Effector memory CD4-positive, alpha-beta T cell (primary cell): Measurements from ENCODE around the gene GNB3.

Experiments used
- DNase-seq, 3 donors: peaks; one replicate each; pipeline ENCODE4 v3.0.0-alpha.2; 2020
- H3K27ac ChIP-seq: 2 replicates; pipeline ENCODE4 v1.7.0; 2013; ENCODE audit warnings: mild to moderate bottlenecking, low read length, moderate library complexity; ENCODE audit not compliant: insufficient read depth, poor library complexity, severe bottlenecking
- H3K27me3 ChIP-seq: replicated peaks from 2 replicates; pipeline ENCODE4 v1.7.0; 2013; ENCODE audit warnings: mild to moderate bottlenecking, low read length; ENCODE audit not compliant: insufficient read depth, control insufficient read depth, poor library complexity, severe bottlenecking
- H3K36me3 ChIP-seq: 2 replicates; pipeline ENCODE4 v1.7.0; 2013; ENCODE audit warnings: mild to moderate bottlenecking, low read length, moderate library complexity; ENCODE audit not compliant: control insufficient read depth, insufficient read depth
- H3K4me1 ChIP-seq: 2 replicates; pipeline ENCODE4 v1.7.0; 2013; ENCODE audit warnings: low read length, mild to moderate bottlenecking; ENCODE audit not compliant: control insufficient read depth, insufficient read depth, poor library complexity, severe bottlenecking
- H3K4me3 ChIP-seq: 2 replicates; pipeline ENCODE4 v1.7.0; 2013; ENCODE audit warnings: low read length, low read depth, mild to moderate bottlenecking; ENCODE audit not compliant: insufficient read depth, poor library complexity, severe bottlenecking
- H3K9me3 ChIP-seq: 2 replicates; pipeline ENCODE4 v1.7.0; 2013; ENCODE audit warnings: mild to moderate bottlenecking, low read length, moderate library complexity; ENCODE audit not compliant: control insufficient read depth

The GNB3 gene

DNA sequence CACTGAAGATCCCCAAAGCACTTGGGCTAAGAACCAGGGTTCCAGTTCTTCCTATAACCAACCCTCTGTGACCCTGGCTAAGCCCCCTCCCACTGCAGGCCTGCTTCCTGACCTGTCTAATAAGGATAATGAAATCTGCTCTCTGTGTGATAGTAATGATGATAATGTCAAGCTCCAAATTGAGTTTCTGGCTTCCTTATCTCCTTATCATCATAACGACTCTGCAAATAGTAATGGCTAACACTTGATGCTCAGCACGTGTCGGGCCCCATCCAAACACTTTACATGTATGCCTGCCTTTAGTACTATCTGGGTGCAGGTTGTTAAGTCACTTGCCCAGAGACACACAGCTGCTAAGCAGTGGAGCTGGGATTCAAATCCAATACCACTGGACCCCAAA lies 24.1 kb upstream of the GNB3 start:
- no peak overlapping the region for H3K27ac ChIP-seq

GRCh38 chr12:6817098-6817497 lies 23.6 kb upstream of the GNB3 start:
- no peak for DNase-seq
- no peak overlapping the region for H3K4me3 ChIP-seq
- H3K9me3 ChIP-seq: no peaks in the 10 kb centered on the region
- peaks cover 10% of the 10 kb centered on the region for H3K4me1 ChIP-seq
- H3K27me3 ChIP-seq: no peaks in the 10 kb centered on the region
- no peak overlapping the region for H3K27ac ChIP-seq
- peaks cover 60% of the 10 kb centered on the region for H3K36me3 ChIP-seq

More for the DNA sequence above, 24.1 kb upstream of the GNB3 start:
- Histone ChIP-seq H3K4me3 (no peak overlapping the region), H3K36me3 (peaks cover 60% of the 10 kb centered on the region), H3K4me1 (peaks cover 6% of the 10 kb centered on the region), H3K9me3 (no peaks in the 10 kb centered on the region), H3K27me3 (no peaks in the 10 kb centered on the region)
- DNase-seq: no peak

- Histone ChIP-seq H3K27me3 (no peaks in the 10 kb centered on the region), H3K36me3 (peaks cover 60% of the 10 kb centered on the region), H3K4me3 (no peak overlapping the region), H3K4me1 (peaks cover 10% of the 10 kb centered on the region), H3K27ac (no peak overlapping the region), H3K9me3 (no peaks in the 10 kb centered on the region)
- DNase-seq: no peak
These were observed 23.0 kb upstream of the GNB3 start for GRCh38 chr12:6817662-6818157.

DNA sequence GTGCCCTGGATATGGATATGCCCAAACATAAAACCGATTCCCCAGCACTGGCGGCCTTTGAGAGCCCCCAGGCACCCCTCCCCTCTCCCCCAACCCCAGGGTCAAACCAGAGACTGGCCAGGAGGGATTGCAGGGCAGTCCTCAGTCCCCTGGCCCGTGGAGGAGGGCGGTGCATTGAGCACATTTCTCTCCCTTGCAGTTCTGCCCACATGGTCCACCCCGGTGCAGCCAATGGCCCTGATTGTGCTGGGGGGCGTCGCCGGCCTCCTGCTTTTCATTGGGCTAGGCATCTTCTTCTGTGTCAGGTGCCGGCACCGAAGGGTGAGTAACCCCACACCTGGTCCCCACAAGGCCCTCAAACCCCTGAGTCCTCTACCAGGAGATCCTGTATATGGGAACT lies 22.5 kb upstream of the GNB3 start:
- H3K36me3 ChIP-seq: peaks cover 60% of the 10 kb centered on the region
- no peaks in the 10 kb centered on the region for H3K9me3 ChIP-seq
- no peaks in the 10 kb centered on the region for H3K27me3 ChIP-seq
- H3K4me3 ChIP-seq: no peak overlapping the region
- no peak overlapping the region for H3K27ac ChIP-seq
- DNase-seq: no peak
- peaks cover 10% of the 10 kb centered on the region for H3K4me1 ChIP-seq

DNA sequence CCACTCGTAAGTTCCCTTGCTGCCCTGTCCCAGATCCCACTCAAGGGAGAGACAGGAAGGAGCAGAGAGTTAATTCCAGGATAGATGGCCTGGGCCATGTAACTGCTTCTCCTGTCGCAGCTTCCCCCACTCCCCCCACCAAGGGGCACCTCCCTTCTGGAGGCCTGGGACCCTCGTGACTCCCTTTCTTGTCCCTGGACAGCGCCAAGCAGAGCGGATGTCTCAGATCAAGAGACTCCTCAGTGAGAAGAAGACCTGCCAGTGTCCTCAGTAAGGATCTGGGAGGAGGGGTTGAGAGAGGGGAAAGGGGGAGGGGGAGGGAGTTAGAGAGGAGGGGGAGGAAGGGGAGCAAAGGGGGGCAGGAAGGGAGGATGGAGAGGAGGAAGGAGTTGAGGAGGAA lies 22.1 kb upstream of the GNB3 start:
- peaks cover 10% of the 10 kb centered on the region for H3K4me1 ChIP-seq
- no peaks in the 10 kb centered on the region for H3K9me3 ChIP-seq
- DNase-seq: no peak
- H3K36me3 ChIP-seq: peaks cover 60% of the 10 kb centered on the region
- H3K4me3 ChIP-seq: no peak overlapping the region
- no peak overlapping the region for H3K27ac ChIP-seq
- no peaks in the 10 kb centered on the region for H3K27me3 ChIP-seq

GRCh38 chr12:6819106-6820030 lies 21.4 kb upstream of the GNB3 start:
- Histone ChIP-seq H3K27ac (no peak overlapping the region), H3K36me3 (peaks cover 56% of the 10 kb centered on the region), H3K4me3 (no peak overlapping the region), H3K27me3 (no peaks in the 10 kb centered on the region), H3K4me1 (peaks cover 10% of the 10 kb centered on the region), H3K9me3 (no peaks in the 10 kb centered on the region)
- no peak for DNase-seq

GRCh38 chr12:6820166-6820565 lies 20.6 kb upstream of the GNB3 start:
- Histone ChIP-seq H3K36me3 (peaks cover 48% of the 10 kb centered on the region), H3K9me3 (no peaks in the 10 kb centered on the region), H3K4me1 (peaks cover 10% of the 10 kb centered on the region), H3K27ac (no peak overlapping the region), H3K27me3 (no peaks in the 10 kb centered on the region), H3K4me3 (no peak overlapping the region)
- no peak for DNase-seq

- Histone ChIP-seq H3K4me1 (peaks cover 10% of the 10 kb centered on the region), H3K4me3 (peak within 1 kb of the TSS; percentile 14), H3K36me3 (peaks cover 32% of the 10 kb centered on the region), H3K9me3 (no peaks in the 10 kb centered on the region), H3K27ac (no peak within 1 kb of the TSS), H3K27me3 (no peaks in the 10 kb centered on the region)
- no peak for DNase-seq
These were observed 18.9 kb upstream of the GNB3 start, which contains the start of gene GPR162 for GRCh38 chr12:6821591-6822425. TSS of gene GPR162 (plus strand) at chr12:6821821. CDS start at chr12:6823899, 2,078 bp downstream.

DNA sequence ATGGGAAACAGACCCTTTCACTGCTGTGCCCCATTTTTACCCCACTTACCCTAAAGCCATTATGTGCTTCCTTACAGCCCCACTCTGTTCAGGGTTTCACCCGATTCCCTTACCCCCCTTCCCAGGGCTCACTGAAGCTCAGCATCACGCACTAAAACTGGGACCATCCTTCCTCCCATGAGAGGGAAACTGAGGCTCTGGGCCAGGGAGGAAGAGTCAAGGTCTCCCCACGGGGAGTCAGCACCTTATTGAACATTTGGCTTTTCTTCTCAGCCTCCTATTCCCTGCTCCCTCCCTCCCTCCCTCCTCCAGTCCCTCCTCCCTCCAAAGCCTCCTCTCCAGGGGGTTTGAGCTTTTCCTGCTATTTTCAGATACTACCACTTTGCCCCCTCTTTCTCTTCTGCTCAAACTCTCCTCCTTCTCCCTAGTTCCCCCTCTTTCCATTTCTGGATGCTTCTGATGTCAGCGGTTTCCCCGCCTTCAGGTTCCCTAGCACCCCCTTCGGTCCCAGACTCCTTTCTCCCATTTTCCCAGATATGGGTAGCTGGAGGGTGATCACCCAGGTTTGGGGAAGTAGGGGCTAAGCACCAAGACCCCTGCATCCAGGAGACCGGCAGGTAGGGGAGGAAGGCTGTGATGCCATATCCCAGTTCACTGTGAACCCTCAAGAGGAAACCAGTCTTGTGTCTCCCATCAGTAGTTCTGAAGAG lies 18.1 kb upstream of the GNB3 start:
- peaks cover 10% of the 10 kb centered on the region for H3K4me1 ChIP-seq
- no peak for DNase-seq
- peaks cover 24% of the 10 kb centered on the region for H3K36me3 ChIP-seq
- no peak overlapping the region for H3K4me3 ChIP-seq
- H3K27me3 ChIP-seq: peaks cover 6% of the 10 kb centered on the region
- no peak overlapping the region for H3K27ac ChIP-seq
- H3K9me3 ChIP-seq: no peaks in the 10 kb centered on the region
